Cardiac muscle cell (in vitro differentiated cells and primary cell): Measurements from ENCODE around the gene RBM39. TPM values are rescaled to one million over a fixed set of nuclear protein-coding genes. Genes with fewer than 3 reads are reported as not detected.

Experiments used
- DNase-seq, 2 donors: peaks; one replicate each; pipeline versions ENCODE4 v3.0.0 to v3.0.0-alpha.2; 2010 to 2017; ENCODE audit warnings: low read depth in 1 of 2, low spot score in 1 of 2
- H3K27ac ChIP-seq: fragments of 200-600 bp; sonication (generic); 2 replicates; pipeline ENCODE4 v1.5.1; 2016
- H3K27me3 ChIP-seq: fragments of 200-600 bp; sonication (generic); 2 replicates; pipeline ENCODE4 v1.6.0; 2016; ENCODE audit warnings: control low read depth
- H3K36me3 ChIP-seq: fragments of 200-600 bp; sonication (generic); 2 replicates; pipeline ENCODE4 v1.5.1; 2016; ENCODE audit warnings: control low read depth
- H3K4me1 ChIP-seq: fragments of 200-600 bp; sonication (generic); 2 replicates; pipeline ENCODE4 v1.8.1; 2017; ENCODE audit warnings: low read depth, mild to moderate bottlenecking, mixed run types
- H3K4me3 ChIP-seq: fragments of 200-600 bp; sonication (generic); 2 replicates; pipeline ENCODE4 v1.5.1; 2016; ENCODE audit warnings: mild to moderate bottlenecking
- H3K9me3 ChIP-seq: fragments of 200-600 bp; sonication (generic); 2 replicates; pipeline ENCODE4 v1.5.1; 2017; ENCODE audit warnings: low read depth, mild to moderate bottlenecking, control low read depth
- polyA plus RNA-seq: library from polyadenylated mRNA; unstranded; fragments of >200 nt; fragmentation: Nextera tagmentation; extraction: Ambion mirVana; gene quantifications from 2 replicates; pipeline ENCODE4 v1.2.1, GENCODE V29; 2016
- total RNA-seq: library from RNA; depleted of rRNA; stranded (reverse); fragments of >200 nt; gene quantifications from 2 replicates; pipeline ENCODE4 v1.2.3, GENCODE V29; 2016
- TF ChIP-seq, protein P1 (sequence below): IDR thresholded peaks from 2 replicates; pipeline ENCODE4 v1.5.1; 2012; ENCODE audit warnings: low read depth, mild to moderate bottlenecking, low read length

The RBM39 gene
- total and polyA plus RNA-seq, 2 experiments from 2014 or later, result 202 to 299 TPM

- DNase-seq, result peak; percentile 25 to 34
Measured at GRCh38 chr20:35742741-35743523, 872 bp upstream of the RBM39 start.

GRCh38 chr20:35739294-35740163 lies 2.5 kb downstream of the RBM39 start:
- H3K4me1 ChIP-seq, result peaks cover 26% of the 10 kb centered on the region
- H3K27ac ChIP-seq, result peak overlapping the region; percentile 4
- H3K36me3 ChIP-seq, result peaks cover 60% of the 10 kb centered on the region
- H3K9me3 ChIP-seq, result no peaks in the 10 kb centered on the region
- TF ChIP-seq, protein P1, sequence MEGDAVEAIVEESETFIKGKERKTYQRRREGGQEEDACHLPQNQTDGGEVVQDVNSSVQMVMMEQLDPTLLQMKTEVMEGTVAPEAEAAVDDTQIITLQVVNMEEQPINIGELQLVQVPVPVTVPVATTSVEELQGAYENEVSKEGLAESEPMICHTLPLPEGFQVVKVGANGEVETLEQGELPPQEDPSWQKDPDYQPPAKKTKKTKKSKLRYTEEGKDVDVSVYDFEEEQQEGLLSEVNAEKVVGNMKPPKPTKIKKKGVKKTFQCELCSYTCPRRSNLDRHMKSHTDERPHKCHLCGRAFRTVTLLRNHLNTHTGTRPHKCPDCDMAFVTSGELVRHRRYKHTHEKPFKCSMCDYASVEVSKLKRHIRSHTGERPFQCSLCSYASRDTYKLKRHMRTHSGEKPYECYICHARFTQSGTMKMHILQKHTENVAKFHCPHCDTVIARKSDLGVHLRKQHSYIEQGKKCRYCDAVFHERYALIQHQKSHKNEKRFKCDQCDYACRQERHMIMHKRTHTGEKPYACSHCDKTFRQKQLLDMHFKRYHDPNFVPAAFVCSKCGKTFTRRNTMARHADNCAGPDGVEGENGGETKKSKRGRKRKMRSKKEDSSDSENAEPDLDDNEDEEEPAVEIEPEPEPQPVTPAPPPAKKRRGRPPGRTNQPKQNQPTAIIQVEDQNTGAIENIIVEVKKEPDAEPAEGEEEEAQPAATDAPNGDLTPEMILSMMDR, result peak; percentile 38
- H3K4me3 ChIP-seq, result peak overlapping the region; percentile 99
- H3K27me3 ChIP-seq, result no peaks in the 10 kb centered on the region
- peak in 1 of 2 donors; percentile 64 for DNase-seq

More at GRCh38 chr20:35742741-35743523, 872 bp upstream of the RBM39 start:
- H3K27ac ChIP-seq, result peak overlapping the region; percentile 99
- H3K36me3 ChIP-seq, result peaks cover 31% of the 10 kb centered on the region
- H3K4me3 ChIP-seq, result peak overlapping the region; percentile 76
- no peaks in the 10 kb centered on the region for H3K9me3 ChIP-seq
- H3K27me3 ChIP-seq, result no peaks in the 10 kb centered on the region
- H3K4me1 ChIP-seq, result peaks cover 23% of the 10 kb centered on the region
- TF ChIP-seq, protein P1, result no peak

DNA sequence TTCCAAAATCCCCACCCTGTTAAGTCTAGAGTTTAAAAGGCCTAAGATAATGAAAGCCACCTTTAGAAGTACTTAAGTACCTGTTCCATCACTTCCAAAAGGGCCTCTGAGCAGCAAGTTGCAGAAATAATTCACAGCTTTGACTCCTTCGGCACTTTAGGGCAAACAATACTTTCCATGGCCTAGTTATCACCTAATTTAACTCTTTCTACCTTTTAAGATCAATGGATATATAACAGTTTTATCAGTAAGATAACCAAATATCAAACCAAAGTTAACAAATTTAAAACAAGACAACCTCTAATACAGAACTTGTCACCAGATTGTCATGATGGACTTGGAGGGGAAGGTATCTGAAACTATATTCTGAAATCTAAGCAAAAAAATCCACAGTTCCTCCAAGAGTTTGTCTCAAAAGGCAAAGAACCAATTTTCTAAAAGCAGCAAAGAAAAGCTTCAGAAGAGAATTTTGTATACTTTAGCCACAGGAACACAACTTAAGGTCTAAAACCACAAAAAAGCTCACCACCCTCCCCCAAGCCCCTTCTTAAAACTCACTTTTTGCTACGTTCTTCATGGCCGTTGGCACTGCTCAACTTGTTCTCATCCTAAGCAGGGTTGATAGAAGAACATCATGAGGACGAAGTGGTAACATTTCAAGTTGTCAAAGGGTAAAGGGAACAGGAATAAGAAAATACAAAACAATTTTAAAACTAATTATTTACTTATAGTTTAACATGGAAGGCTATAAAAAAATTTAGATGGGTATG lies 3.5 kb downstream of the RBM39 start:
- DNase-seq, result no peak
- H3K4me1 ChIP-seq, result peaks cover 28% of the 10 kb centered on the region
- H3K27ac ChIP-seq, result peak overlapping the region; percentile 4
- H3K9me3 ChIP-seq, result no peaks in the 10 kb centered on the region
- no peak overlapping the region for H3K4me3 ChIP-seq
- TF ChIP-seq, protein P1, result no peak
- H3K27me3 ChIP-seq, result no peaks in the 10 kb centered on the region
- H3K36me3 ChIP-seq, result peaks cover 68% of the 10 kb centered on the region

DNA sequence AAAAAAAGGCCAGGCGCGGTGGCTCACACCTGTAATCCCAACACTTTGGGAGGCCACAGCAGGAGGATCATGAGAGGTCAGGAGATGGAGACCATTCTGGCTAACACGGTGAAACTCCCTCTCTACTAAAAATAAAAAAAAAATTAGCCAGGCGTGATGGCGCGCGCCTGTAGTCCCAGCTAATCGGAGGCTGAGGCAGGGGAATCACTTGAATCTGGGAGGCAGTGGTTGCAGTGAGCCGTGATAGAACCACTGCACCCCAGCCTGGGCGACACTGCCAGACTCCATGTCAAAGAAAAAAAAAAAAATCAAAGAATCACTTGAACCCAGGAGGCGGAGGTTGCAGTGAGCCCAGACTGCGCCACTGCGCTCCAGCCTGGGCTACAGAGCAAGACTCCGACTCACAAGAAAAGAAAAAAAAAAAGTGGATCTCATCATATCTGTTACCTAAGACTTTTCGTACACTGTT lies 4.2 kb downstream of the RBM39 start:
- Histone ChIP-seq H3K27me3 (no peaks in the 10 kb centered on the region), H3K9me3 (no peaks in the 10 kb centered on the region), H3K4me1 (peaks cover 22% of the 10 kb centered on the region), H3K27ac (no peak overlapping the region), H3K4me3 (no peak overlapping the region), H3K36me3 (peaks cover 73% of the 10 kb centered on the region)
- DNase-seq, result no peak
- TF ChIP-seq, protein P1, result no peak

- DNase-seq, result no peak
- no peaks in the 10 kb centered on the region for H3K9me3 ChIP-seq
- no peak overlapping the region for H3K27ac ChIP-seq
- H3K4me1 ChIP-seq, result peaks cover 22% of the 10 kb centered on the region
- no peaks in the 10 kb centered on the region for H3K27me3 ChIP-seq
- peaks cover 83% of the 10 kb centered on the region for H3K36me3 ChIP-seq
- TF ChIP-seq, protein P1, result no peak
- no peak overlapping the region for H3K4me3 ChIP-seq
Measured at GRCh38 chr20:35735826-35736470, 6.1 kb downstream of the RBM39 start.
